UCSD-AML1 (cell line): Measurements from ENCODE around the gene TRIM7.

Experiments used
- DNase-seq: peaks from one replicate; lab custom pipeline; 2025; ENCODE audit not compliant: unreplicated experiment; lab: John Stamatoyannopoulos, UW

TRIM7 gene

DNA sequence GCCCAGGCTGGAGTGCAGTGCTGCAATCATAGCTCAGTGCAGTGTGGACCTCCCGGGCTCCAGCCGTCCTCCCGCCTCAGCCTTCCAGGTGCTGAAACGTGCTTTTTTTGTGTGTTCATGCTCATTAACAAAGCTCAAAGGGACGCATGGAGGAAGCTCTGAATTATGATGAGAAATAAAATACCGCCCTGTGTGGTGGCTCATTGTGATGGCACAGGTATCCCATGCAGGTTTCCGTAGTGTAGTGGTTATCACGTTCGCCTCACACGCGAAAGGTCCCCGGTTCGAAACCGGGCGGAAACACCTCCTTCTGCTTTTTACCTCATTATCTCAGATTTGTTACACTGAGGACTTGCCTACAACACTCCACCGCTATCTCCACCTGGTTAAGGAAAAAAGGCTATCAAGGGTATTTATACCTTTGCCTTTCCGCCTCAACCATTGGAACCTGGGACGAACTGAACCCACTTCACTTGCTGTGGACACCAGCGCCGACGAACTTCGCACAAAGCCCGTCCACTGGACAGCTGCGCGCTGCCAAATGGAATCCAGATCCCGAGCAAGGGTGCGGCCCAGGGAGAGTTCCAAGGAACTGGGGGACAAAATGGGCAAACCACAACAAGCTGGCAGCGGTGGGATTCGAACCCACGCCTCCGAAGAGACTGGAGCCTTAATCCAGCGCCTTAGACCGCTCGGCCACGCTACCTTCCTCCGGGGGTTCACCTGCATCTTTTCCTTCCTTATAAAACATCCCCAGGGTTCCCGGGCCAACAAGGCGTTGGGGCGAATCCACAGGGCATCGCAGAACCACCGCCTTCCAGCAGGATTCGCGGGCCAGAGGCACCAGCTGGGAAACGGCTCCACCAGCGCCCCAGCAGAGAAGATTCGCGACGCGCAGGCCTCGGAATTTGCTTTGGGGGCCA, 31.3 kb downstream of the TRIM7 start:
- DNase-seq, result no peak

DNA sequence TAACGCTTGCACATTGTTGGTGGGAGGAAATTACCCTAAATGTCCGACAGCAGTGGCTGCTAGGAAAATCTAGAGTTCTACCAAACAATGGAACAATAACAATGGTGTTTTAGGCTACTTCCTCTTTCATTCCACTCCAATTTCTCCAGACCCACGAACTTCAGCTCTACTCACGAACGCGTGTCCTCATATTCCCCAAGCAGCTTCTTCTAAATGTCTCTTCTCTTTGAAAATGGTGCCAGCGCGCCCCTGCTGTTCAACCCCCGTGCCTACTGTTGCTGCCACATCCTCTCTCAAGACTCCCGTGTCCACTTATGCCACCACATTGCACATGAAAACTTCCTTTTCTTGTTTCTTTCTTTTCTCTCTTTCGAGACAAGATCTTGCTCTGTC, 32.0 kb downstream of the TRIM7 start:
- DNase-seq, result no peak

DNA sequence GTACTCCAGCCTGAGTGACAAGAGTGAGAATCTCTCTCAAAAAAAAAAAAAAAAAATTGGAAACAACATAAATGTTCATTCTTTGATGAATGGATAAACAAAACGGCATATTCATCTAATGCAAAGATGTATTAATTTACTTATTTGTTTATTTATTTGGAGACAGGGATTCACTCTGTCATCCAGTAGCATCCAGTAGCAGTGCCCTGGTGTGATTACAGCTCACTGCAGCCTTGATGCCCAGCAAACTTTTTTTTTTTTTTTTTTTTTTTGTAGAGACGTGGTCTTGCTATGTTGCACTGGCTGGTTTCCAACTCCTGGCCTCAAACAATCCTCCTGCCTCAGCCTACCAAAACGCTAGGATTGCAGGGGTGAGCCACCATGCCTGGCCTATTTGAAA, 33.2 kb downstream of the TRIM7 start:
- no peak for DNase-seq

DNA sequence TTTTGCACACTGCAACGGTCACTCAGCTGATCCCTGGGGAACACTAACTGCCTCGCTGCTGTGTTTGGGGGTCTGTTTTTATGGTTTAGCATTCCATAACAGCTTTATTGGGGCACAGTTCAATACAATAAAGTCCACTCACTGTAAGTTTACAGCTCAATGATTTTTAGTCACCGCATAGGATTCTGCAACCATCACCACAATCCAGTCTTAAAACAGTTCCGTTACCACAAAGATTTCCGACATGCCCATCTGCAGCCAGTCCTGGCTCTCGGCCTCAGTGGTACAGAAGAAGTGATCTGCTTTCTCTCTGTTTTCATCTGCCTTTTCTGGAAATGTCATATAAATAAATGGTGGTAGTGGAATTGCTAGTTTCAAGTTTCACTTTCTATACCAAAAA, 34.0 kb downstream of the TRIM7 start:
- DNase-seq, result no peak

DNA sequence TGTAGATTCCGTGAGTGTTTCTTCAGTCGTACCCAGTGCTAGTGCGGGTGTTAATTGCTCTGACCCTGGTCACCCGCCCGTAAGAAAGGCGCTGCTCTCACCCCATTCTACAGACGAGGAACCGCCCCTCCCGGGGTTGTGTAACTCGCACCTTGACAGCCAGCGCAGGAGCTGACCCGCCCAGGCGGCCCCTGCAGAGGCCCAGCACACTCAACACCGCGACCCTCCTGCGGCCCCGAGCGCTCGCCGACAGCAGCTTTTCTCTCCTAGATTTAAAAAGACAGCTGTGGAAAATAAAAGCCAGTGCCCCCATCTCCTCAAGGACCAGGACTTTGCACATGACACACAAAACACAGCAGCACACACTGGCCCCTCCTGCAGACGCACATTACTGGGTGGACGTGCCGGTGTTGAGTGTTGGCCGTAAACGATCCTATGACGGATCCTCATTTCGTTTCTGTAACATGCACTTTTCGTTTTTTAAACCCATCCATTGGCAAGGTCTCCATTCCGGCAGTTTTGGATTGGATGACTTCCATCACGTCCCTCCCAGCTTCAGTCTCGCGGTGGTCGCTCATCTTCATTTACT, 34.7 kb downstream of the TRIM7 start:
- no peak for DNase-seq

DNA sequence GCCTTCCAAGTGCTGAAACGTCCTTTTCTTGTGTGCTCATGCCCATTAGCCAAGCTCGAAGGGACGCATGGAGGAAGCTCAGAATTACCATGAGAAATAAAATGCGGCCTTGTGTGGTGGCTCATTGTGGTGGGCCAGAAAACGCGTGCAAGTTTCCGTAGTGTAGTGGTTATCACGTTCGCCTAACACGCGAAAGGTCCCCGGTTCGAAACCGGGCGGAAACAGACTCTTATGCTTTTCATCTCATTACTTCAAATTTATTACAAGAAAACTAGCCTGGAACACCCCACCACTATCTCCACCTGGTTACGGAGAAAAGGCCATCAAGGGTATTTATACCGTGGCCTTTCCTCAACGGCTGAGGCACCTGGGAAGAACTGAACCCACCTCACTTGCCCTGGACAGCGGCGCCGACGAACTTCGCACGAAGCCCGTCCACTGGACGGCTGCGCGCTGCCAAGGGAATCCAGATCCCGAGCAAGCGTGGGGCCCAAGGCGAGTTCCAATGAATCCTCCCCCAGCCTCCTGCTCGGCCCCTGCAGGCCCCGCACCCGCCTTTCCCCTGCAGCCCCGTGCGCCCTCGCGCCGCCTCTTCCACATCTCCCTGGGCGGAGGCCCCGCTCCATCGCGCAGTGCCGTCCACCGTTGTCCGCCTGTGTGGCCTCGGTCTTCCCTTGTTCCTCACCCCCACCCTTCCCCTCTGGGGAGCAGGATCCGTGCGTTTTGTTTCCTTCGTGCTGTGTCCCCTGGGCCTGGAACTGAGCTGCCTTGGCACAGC, 35.3 kb downstream of the TRIM7 start:
- peak; percentile 94 for DNase-seq

DNA sequence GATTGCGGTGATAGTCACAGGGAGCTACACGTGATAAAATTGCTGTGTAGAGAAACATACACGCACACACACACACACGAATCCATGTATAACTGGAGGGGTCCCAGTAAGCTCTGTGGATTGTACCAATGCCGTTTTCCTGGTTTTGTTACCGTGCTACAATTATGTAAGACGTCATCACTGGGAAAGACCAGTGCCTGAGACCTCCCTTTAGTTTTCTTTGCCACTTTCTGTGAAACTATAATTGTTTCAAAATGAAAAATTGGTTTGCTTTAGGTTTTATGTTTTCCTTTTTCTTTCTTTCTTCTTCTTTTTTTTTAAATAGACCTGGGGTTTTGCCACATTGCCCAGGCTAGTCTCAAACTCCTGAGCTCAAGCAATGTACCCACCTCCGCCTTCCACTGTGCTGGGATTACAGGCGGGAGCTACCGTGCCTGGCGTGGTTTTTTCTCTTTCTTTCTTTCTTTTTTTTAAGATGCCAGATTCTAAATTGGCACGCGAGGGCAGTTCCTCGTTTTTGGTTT, 36.3 kb downstream of the TRIM7 start:
- DNase-seq, result no peak

DNA sequence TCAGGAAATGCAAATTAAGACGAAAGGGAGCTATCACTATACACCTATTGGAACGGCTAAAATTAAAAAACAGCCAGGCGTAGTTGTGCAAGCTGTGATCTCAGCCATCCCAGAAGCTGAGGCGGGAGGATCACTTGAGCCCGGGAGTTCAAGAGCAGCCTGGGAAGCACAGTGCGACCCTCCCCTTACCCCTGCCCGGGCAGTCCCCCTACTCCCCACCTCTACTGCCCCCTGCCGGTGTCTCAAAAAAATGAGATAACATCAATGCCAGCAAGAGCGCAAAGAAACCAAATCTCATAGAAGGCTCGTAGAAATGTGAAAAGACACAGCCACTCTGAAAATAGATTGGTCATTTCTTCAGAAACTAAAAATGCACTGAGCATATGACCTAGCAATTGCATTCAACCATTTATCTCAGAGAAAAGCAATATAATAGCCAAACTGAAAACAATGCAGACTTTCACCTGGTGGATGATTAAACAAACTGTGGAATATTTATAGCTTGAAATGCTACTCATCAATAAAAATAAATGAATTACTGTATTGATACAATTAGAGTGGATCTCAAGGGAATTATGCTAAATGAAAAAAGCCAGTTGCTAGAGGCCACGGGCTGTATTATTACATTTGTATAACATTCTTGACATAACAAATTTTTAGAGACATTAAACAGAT, 37.0 kb downstream of the TRIM7 start:
- DNase-seq, result peak; percentile 56

DNA sequence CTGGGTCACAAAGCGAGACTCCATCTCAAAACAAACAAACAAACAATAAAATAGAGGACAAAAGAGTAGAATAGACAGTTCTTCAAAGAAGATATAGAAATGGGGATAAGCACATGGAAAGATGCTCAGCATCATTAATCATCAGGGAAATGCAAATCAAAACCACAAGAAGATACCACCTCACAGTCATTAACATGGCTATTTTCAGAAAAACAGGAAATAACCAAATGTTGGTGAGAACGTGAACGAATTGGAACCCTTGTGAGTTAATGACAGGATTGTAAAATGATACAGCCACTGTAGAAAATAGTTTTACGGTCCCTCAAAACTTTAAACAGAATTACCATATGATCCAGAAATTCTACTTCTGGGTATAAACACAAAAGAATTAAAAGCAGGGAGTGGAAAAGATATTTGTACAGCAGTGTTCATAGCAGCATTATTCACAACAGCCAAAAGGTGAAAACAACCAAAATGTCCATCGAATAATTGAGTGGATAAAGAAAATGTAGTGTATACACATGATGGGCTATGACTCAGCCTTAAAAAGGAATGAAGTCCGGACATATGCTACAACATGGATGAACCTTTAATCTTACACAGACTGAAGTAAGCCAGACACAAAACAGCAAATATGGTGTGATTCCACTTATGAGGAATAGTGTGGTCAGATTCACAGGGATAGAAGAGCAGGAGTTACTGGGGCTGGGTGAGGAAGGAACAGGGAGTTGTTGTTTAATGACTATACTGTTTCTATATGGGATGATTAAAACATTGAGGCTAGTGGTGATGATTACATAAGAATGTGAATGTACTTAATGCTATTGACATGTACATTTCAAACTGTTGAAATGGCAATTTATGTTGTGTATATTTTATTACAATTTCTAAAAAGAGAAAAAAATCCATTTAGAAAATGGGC, 37.9 kb downstream of the TRIM7 start:
- no peak for DNase-seq

DNA sequence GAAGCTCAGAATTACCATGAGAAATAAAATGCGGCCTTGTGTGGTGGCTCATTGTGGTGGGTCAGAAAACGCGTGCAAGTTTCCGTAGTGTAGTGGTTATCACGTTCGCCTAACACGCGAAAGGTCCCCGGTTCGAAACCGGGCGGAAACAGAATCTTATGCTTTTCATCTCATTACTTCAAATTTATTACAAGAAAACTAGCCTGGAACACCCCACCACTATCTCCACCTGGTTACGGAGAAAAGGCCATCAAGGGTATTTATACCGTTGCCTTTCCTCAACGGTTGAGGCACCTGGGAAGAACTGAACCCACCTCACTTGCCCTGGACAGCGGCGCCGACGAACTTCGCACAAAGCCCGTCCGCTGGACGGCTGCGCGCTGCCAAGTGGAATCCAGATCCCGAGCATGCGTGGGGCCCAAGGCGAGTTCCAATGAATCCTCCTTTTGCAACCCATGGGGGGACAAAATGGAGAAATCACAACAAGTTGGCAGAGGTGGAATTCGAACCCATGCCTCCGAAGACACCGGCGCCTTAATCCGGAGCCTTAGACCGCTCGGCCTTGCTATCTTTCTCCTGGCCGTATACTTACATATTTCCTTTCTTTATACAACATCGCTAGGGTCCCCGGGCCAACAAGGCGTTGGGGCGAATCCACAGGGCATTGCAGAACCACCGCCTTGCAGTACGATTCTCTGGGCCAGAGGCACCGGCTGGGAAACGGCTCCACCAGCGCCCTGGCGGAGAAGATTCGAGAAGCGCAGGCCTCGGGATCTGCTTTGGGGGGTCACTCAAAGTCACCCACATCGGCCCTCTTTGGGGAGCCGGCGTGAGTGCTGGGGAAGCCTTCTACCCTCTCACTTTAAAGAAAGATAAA, 40.7 kb downstream of the TRIM7 start:
- DNase-seq, result peak; percentile 76

DNA sequence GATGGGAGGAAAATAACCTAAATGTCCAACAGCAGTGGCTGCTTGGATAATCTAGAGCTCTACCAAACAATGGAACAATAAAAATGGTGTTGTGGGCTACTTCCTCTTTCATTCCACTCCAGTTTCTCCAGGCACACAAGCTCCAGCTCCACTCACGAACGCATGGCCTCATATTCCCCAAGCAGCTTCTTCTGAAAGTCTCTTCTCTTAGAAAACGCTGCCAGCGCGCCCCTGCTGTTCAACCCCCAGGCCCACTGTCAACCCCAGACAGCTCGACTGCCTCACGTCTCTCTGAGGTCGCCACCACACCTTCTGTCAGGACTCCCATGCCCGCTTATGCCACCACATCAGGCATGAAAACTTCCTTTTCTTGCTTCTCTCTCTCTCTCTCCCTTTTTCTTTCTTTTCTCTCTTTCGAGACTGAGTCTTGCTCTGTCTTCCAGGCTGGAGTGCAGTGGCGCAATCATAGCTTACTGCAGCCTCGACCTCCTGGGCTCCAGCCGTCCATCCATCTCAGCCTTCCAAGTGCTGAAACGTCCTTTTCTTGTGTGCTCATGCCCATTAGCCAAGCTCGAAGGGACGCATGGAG, 41.4 kb downstream of the TRIM7 start:
- peak; percentile 81 for DNase-seq

DNA sequence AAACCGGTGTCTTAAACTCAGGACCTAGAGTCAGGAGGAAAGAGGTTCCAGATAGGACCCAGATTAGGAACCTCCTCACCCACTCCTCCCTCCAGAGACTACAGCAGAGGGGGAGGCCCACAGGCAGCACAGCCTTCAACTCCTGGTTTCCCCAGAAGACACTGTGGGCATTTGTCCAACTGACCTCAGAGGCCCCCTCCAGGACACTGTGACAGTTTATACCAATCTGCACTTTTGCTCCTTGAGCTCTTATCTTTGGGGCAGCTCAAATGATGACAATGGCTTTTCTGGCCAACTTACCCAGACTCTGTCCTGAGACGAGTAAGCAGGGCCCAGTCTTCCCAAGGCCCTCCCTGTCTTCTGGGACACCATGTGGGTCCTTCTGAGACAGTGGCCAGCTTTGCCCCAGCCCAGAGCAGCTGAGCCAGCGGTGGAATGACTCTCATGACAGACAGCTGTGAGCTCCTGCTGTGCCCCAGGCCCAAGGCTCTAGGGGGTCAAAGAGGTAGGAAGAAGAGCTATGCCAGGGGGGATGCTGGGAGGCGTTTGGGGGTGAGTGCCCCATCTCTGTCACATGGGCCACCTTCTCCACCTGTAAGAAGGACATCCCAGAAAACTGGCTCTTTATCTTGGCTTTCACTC, 43.3 kb downstream of the TRIM7 start:
- no peak for DNase-seq

DNA sequence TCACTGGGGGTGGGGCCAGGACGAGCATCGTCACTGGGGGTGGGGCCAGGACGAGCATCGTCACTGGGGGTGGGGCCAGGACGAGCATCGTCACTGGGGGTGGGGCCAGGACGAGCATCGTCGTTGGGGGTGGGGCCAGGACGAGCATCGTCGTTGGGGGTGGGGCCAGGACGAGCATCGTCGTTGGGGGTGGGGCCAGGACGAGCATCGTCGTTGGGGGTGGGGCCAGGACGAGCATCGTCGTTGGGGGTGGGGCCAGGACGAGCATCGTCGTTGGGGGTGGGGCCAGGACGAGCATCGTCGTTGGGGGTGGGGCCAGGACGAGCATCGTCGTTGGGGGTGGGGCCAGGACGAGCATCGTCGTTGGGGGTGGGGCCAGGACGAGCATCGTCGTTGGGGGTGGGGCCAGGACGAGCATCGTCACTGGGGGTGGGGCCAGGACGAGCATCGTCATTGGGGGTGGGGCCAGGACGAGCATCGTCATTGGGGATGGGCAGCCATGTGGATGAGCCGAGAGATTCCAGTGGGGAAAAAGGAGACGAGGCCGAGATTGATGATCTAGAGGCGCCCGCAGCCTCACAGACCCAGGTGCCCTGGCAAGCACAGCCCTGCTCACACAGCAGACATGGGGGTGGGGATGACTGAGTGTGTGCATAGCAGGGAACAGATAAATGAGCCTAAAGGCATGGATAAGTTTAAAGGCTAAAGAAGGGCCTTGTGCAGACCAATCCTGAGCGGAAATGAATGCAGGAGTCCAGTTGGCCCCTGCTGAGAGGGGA, 44.1 kb downstream of the TRIM7 start:
- DNase-seq, result peak; percentile 36

DNA sequence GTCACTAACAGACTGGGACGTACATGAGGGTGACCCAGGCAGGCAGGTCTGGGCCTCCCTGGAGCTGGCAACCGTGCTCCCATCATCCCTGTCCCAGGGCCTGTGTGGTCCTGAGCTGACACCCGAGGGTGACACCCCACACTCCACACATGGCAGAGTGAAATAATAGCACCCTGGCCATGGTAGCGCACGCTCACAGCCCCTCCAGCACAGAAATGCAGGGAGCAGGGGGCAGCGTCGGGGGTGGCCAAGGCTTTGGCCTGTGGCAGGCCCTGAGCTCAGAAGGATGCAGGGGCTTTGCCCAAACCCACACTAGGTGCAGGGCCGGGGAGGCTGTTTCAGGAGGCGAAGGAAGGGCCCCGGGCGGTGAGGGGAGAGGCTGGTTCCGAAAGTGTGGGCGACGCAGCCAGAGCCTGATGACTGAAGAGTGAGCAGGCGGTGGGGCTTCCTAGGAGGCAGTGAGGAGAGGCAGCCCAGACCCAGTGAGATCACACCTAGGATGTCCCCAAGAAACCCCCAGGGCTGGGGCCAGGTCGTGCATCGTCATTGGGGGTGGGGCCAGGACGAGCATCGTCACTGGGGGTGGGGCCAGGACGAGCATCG, 44.7 kb downstream of the TRIM7 start:
- DNase-seq, result peak; percentile 28

DNA sequence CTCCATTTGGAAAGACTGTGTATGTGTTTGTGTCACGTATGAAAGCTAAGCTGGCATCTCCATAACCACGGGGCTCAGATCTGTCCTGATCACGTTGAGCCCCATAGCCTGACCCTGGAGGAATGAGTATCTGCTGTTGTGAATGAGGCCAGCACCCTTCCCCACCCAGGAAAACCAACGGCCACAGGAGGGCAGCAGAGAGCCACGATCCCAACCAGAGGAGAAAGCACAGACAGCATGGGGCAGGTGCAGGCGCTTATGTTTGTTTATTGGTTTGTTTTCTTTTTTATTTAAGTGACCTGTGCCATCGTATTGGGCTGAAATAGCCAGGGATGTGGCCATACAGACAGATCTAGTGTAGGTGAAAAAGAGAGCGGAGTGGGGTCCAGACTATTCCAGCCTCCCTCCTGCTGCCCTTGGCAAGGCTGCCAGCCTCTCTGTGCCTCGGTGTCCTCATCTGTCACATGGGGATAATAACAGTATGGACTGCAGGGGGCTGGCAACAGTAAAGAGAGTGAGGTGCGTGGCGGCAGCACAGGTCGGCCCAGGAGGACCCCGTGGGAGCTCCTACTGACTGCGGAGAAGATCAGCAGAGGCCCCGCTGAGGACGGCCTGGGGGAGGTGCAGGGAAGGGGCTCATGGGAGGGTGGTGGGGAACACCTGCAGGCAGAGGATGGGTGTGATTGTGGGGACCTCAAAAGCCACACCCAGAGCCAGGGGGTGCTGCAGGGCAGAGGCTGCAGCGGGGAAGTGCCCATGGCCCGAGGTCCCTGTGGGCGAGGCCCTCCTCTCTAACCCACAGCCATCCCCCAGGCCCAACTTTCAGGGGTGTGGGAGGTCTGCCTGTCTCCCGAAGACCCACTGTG, 45.5 kb downstream of the TRIM7 start:
- peak; percentile 84 for DNase-seq

DNA sequence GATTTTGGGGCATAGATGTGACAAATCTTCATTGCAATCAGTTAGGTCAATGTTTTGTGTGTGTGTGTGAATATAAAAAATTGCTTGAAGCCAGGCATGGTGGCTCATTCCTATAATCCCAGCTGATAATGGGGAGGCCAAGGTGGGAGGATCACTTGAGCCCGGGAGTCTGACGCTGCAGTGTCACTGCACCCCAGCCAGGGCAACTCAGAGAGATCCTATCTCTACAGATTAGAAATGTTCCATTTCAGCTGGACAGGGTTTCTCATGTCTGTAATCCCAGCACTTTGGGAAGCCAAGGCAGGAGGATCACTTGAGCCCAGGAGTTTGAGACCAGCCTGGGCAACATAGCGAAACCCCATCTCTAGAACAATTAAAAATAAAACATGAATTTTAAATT, 46.1 kb downstream of the TRIM7 start:
- DNase-seq, result no peak
